ENCODE measurements around the gene STRBP. TPM values are rescaled to one million over a fixed set of nuclear protein-coding genes. Genes with fewer than 3 reads are reported as not detected.
"Not testable (repeated sequence)": the region's sequence is repeated elsewhere in the genome, so short reads cannot be mapped to it uniquely, and the experiment has no call there.

The STRBP gene
- total RNA-seq, 1 donor from 2014 or later: 56.7 TPM

DNA sequence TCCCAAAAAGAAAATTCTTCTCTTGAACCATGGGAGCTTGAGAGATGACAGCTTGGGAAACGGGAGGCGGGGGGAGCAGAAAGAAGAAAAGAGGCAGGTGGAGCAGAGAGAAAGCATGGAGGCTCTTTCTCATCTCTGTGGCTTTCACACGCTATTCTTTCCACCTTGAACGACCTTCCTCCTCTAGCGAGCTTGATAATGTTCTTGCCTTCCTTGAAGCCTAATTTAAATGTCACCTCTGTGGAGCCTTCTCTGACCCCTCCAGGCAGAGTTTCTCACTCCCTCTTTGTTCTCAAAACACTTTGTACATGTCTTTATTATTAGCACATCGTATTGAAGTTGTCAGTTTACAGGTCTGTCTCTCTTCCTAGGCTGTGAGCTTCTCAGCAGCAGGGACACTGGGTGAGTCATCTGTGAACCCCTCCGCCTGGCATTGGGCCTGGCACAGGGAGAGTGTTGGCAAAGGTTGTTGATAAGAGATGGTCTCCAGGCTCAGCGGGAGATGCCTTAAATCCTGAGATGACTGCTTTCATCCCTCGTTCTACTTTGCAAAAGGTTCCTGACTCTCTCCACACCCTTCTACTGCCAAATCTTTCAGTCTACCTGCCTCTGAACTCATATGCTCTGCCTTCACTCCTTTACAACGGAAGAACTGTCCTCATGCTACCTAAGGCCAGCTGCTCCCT is 14.1 kb upstream of the STRBP start:
- Mint-ChIP-seq H3K4me1 (ENCODE audit: unreplicated experiment) (no peaks in the 10 kb centered on the region), H3K27me3 (no peaks in the 10 kb centered on the region), H3K36me3 (no peaks in the 10 kb centered on the region), H3K4me3 (no peak overlapping the region), H3K27ac (no peak overlapping the region), H3K9me3 (no peaks in the 10 kb centered on the region)
- TF ChIP-seq, protein P1, sequence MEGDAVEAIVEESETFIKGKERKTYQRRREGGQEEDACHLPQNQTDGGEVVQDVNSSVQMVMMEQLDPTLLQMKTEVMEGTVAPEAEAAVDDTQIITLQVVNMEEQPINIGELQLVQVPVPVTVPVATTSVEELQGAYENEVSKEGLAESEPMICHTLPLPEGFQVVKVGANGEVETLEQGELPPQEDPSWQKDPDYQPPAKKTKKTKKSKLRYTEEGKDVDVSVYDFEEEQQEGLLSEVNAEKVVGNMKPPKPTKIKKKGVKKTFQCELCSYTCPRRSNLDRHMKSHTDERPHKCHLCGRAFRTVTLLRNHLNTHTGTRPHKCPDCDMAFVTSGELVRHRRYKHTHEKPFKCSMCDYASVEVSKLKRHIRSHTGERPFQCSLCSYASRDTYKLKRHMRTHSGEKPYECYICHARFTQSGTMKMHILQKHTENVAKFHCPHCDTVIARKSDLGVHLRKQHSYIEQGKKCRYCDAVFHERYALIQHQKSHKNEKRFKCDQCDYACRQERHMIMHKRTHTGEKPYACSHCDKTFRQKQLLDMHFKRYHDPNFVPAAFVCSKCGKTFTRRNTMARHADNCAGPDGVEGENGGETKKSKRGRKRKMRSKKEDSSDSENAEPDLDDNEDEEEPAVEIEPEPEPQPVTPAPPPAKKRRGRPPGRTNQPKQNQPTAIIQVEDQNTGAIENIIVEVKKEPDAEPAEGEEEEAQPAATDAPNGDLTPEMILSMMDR (conservative IDR thresholded peaks at IDR 0.05): no peak
- DNase-seq (ENCODE audit: extremely low spot score, unreplicated experiment): no peak

- no peaks in the 10 kb centered on the region for H3K4me1 Mint-ChIP-seq (ENCODE audit: unreplicated experiment)
These were observed 13.4 kb upstream of the STRBP start for GRCh38 chr9:123281659-123282350.

GRCh38 chr9:123278879-123279493 is 10.6 kb upstream of the STRBP start:
- H3K27me3 Mint-ChIP-seq; H3K9me3 Mint-ChIP-seq; H3K4me1 Mint-ChIP-seq (ENCODE audit: unreplicated experiment); H3K27ac Mint-ChIP-seq; DNase-seq (ENCODE audit: extremely low spot score, unreplicated experiment); H3K4me3 Mint-ChIP-seq; H3K36me3 Mint-ChIP-seq: not testable (repeated sequence)

More at GRCh38 chr9:123281659-123282350, 13.4 kb upstream of the STRBP start:
- Mint-ChIP-seq H3K4me3 (no peak overlapping the region), H3K27ac (no peak overlapping the region), H3K27me3 (no peaks in the 10 kb centered on the region), H3K9me3 (no peaks in the 10 kb centered on the region), H3K36me3 (no peaks in the 10 kb centered on the region)
- TF ChIP-seq, protein P1 (conservative IDR thresholded peaks at IDR 0.05): no peak
- no peak for DNase-seq (ENCODE audit: extremely low spot score, unreplicated experiment)

GRCh38 chr9:123278361-123278760 is 10.0 kb upstream of the STRBP start:
- no peaks in the 10 kb centered on the region for H3K27me3 Mint-ChIP-seq
- DNase-seq (ENCODE audit: extremely low spot score, unreplicated experiment): no peak
- no peak overlapping the region for H3K4me3 Mint-ChIP-seq
- H3K27ac Mint-ChIP-seq: no peak overlapping the region
- H3K4me1 Mint-ChIP-seq (ENCODE audit: unreplicated experiment): peaks cover 5% of the 10 kb centered on the region
- TF ChIP-seq, protein P1 (conservative IDR thresholded peaks at IDR 0.05): no peak
- no peaks in the 10 kb centered on the region for H3K9me3 Mint-ChIP-seq
- no peaks in the 10 kb centered on the region for H3K36me3 Mint-ChIP-seq

DNA sequence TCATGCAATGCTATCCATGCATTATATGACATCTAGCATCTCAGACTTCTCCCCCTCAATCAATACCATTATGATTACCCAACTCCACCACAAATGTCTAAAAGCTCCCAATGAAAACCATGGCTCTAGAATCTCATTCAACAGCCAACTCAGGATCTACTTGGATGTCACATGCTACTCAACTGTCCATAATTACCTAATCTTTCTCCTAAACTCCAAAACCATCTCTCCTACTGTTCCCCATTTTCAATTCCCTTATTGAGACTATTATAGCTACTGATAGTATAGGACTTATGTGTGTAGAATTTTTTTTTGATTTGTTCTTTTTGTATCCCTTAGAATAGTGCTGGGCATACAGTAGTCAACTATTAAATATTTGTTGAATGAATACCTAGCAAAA is 8.2 kb upstream of the STRBP start:
- H3K4me1 Mint-ChIP-seq (ENCODE audit: unreplicated experiment): peaks cover 5% of the 10 kb centered on the region
- no peak overlapping the region for H3K4me3 Mint-ChIP-seq
- H3K27ac Mint-ChIP-seq: no peak overlapping the region
- H3K27me3 Mint-ChIP-seq: no peaks in the 10 kb centered on the region
- no peaks in the 10 kb centered on the region for H3K9me3 Mint-ChIP-seq
- no peak for DNase-seq (ENCODE audit: extremely low spot score, unreplicated experiment)
- H3K36me3 Mint-ChIP-seq: no peaks in the 10 kb centered on the region
- TF ChIP-seq, protein P1 (conservative IDR thresholded peaks at IDR 0.05): no peak

GRCh38 chr9:123271133-123271532 is 2.7 kb upstream of the STRBP start:
- peaks cover 11% of the 10 kb centered on the region for H3K4me1 Mint-ChIP-seq (ENCODE audit: unreplicated experiment)
- not testable (repeated sequence) for H3K36me3 Mint-ChIP-seq; H3K9me3 Mint-ChIP-seq; H3K27ac Mint-ChIP-seq; DNase-seq (ENCODE audit: extremely low spot score, unreplicated experiment); H3K27me3 Mint-ChIP-seq
- H3K4me3 Mint-ChIP-seq: peak overlapping the region; percentile 33

Measured in type B pancreatic cell (in vitro differentiated cells).